22Rv1 (cell line): ENCODE measurements around the gene ACTL6A.
"Not testable (repeated sequence)": the region's sequence is repeated elsewhere in the genome, so short reads cannot be mapped to it uniquely, and the experiment has no call there.

ENCODE experiments used
- H3K27ac ChIP-seq: fragments of 450-650 bp; 2 replicates; pipeline ENCODE4 v1.5.1; 2017
- CTCF ChIP-seq: fragments of 450-650 bp; IDR thresholded peaks from 2 replicates; pipeline ENCODE4 v1.5.1; 2017; ENCODE audit warnings: mild to moderate bottlenecking
- ZFX ChIP-seq: fragments of 450-650 bp; IDR thresholded peaks from 2 replicates; pipeline ENCODE4 v1.6.1; 2017; ENCODE audit warnings: antibody characterized with exemption, borderline replicate concordance

ACTL6A gene

GRCh38 chr3:179562591-179563270 lies at the start of gene ACTL6A:
ACTL6A (plus strand) TSS chr3:179562926; CDS start chr3:179563093, 167 bp downstream.
- TF ChIP-seq CTCF (no peak), ZFX (no peak)
- peak within 1 kb of the TSS; percentile 58 for H3K27ac ChIP-seq

- TF ChIP-seq CTCF (no peak), ZFX (no peak)
- no peak overlapping the region for H3K27ac ChIP-seq
Measured at GRCh38 chr3:179513862-179514261, 48.9 kb upstream of the ACTL6A start.

- H3K27ac ChIP-seq = not testable (repeated sequence)
Measured at GRCh38 chr3:179516461-179517251, 46.1 kb upstream of the ACTL6A start.

GRCh38 chr3:179526482-179526881 lies 36.2 kb upstream of the ACTL6A start:
- TF ChIP-seq ZFX (no peak), CTCF (no peak)
- H3K27ac ChIP-seq = no peak overlapping the region

GRCh38 chr3:179526989-179527391 lies 35.7 kb upstream of the ACTL6A start:
- TF ChIP-seq ZFX (no peak), CTCF (no peak)
- no peak overlapping the region for H3K27ac ChIP-seq

GRCh38 chr3:179528772-179529171 lies 34.0 kb upstream of the ACTL6A start:
- no peak overlapping the region for H3K27ac ChIP-seq
- TF ChIP-seq CTCF = no peak
- TF ChIP-seq ZFX = no peak

GRCh38 chr3:179531576-179531975 lies 31.1 kb upstream of the ACTL6A start:
- no peak overlapping the region for H3K27ac ChIP-seq
- TF ChIP-seq ZFX (no peak), CTCF (no peak)
